Sigmoid colon (tissue), 4 donors: ENCODE measurements around the gene LIPK.

Experiments used
- CTCF ChIP-seq, 4 experiments: fragments of 450-650 bp in 3 of 4; fragments of 200-600 bp in 1 of 4; IDR thresholded peaks; one replicate each; pipeline ENCODE4 v1.5.1; 2016 to 2019; ENCODE audit warnings: antibody characterized with exemption in 4 of 4, mild to moderate bottlenecking in 3 of 4, moderate library complexity in 2 of 4
- EP300 ChIP-seq, 4 donors: sonication (generic); formaldehyde crosslinking; IDR thresholded peaks; one replicate each; pipeline ENCODE4 v1.6.1; 2017; ENCODE audit warnings: antibody characterized with exemption in 4 of 4
- POLR2A ChIP-seq, 2 donors: fragments of 450-650 bp; IDR thresholded peaks; one replicate each; pipeline ENCODE4 v1.6.1; 2016; ENCODE audit warnings: antibody characterized with exemption in 2 of 2, mild to moderate bottlenecking in 2 of 2, moderate library complexity in 2 of 2
- POLR2AphosphoS5 ChIP-seq, 4 donors: sonication (generic); formaldehyde crosslinking; IDR thresholded peaks; one replicate each; pipeline ENCODE4 v1.6.1; 2017; ENCODE audit warnings: antibody characterized with exemption in 4 of 4

- TF ChIP-seq CTCF (IDR thresholded peaks at IDR 0.05) (no peak), POLR2AphosphoS5 (IDR thresholded peaks at IDR 0.05) (no peak), POLR2A (IDR thresholded peaks at IDR 0.05) (no peak), EP300 (IDR thresholded peaks at IDR 0.05) (no peak)
Observed at GRCh38 chr10:88672041-88672440, 34.0 kb upstream of the LIPK start.
